Measurements from ENCODE around the gene SYNPO.

Gene SYNPO

GRCh38 chr5:150700594-150701377 is 60.3 kb downstream of the SYNPO start, which contains the start of gene RBM22:
Gene RBM22 (minus strand): TSS chr5:150701062. CDS start chr5:150700985, 77 bp downstream.
- DNase-seq = peak; percentile 92

- DNase-seq = no peak
Measured at GRCh38 chr5:150703762-150704161, 63.3 kb downstream of the SYNPO start.

- DNase-seq = no peak
Measured at GRCh38 chr5:150706776-150707390, 66.4 kb downstream of the SYNPO start.
